ENCODE data around the gene PLEKHD1. TPM values are rescaled to one million over a fixed set of nuclear protein-coding genes. Genes with fewer than 3 reads are reported as not detected.

Gene PLEKHD1
- total RNA-seq, 1 donor from 2014 or later: not detected

DNA sequence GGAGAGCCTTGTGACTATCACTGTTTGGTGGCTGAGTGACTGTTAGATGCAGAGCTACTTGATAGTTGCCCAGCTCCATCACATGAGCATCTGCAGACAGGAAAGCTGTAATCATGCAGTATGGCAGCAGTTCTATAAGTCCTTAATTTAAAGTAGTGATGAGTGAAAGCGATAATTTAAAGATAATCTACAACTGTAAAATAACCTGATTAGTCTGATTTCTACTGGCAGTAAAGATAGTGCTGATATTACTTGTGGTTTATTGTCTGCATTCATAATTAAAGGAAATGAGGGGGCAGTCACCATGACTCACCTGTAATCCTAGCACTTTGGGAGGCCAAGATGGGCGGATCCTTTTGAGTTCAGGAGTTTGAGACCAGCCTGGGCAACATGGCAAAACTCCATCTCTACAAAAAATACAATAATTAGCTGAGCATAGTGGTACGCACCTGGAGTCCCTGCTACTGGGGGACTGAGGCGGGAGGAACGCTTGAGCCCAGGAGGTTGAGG, 41.2 kb upstream of the PLEKHD1 start:
- Histone ChIP-seq H3K79me2 (ENCODE audit: low read depth) (no peaks in the 10 kb centered on the region), H3K4me3 (no peak overlapping the region), H3K36me3 (no peaks in the 10 kb centered on the region), H3K27me3 (no peaks in the 10 kb centered on the region), H4K20me1 (ENCODE audit: low read depth) (no peaks in the 10 kb centered on the region), H3K9me3 (ENCODE audit: low read depth) (no peaks in the 10 kb centered on the region), H2AFZ (replicated peaks) (no peak overlapping the region), H3K9ac (no peak overlapping the region), H3K27ac (no peak overlapping the region), H3F3A (ENCODE audit: low read depth) (no peaks in the 10 kb centered on the region), H3K4me1 (no peaks in the 10 kb centered on the region), H3K4me2 (no peak overlapping the region)
- TF ChIP-seq EZH2 (IDR thresholded peaks at IDR 0.05) (no peak), EZH2phosphoT487 (IDR thresholded peaks at IDR 0.05) (no peak)
- TF ChIP-seq, protein P1, sequence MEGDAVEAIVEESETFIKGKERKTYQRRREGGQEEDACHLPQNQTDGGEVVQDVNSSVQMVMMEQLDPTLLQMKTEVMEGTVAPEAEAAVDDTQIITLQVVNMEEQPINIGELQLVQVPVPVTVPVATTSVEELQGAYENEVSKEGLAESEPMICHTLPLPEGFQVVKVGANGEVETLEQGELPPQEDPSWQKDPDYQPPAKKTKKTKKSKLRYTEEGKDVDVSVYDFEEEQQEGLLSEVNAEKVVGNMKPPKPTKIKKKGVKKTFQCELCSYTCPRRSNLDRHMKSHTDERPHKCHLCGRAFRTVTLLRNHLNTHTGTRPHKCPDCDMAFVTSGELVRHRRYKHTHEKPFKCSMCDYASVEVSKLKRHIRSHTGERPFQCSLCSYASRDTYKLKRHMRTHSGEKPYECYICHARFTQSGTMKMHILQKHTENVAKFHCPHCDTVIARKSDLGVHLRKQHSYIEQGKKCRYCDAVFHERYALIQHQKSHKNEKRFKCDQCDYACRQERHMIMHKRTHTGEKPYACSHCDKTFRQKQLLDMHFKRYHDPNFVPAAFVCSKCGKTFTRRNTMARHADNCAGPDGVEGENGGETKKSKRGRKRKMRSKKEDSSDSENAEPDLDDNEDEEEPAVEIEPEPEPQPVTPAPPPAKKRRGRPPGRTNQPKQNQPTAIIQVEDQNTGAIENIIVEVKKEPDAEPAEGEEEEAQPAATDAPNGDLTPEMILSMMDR (IDR thresholded peaks at IDR 0.05): no peak
- H3K4me1 Mint-ChIP-seq: no peaks in the 10 kb centered on the region
- H3K36me3 Mint-ChIP-seq: peaks cover 14% of the 10 kb centered on the region
- H3K27me3 Mint-ChIP-seq (ENCODE audit: insufficient read depth, low read depth): no peaks in the 10 kb centered on the region
- no peak overlapping the region for H3K4me3 Mint-ChIP-seq
- DNase-seq (ENCODE audit: low spot score): no peak
- H3K9me3 Mint-ChIP-seq: no peaks in the 10 kb centered on the region
- no peak overlapping the region for H3K27ac Mint-ChIP-seq

DNA sequence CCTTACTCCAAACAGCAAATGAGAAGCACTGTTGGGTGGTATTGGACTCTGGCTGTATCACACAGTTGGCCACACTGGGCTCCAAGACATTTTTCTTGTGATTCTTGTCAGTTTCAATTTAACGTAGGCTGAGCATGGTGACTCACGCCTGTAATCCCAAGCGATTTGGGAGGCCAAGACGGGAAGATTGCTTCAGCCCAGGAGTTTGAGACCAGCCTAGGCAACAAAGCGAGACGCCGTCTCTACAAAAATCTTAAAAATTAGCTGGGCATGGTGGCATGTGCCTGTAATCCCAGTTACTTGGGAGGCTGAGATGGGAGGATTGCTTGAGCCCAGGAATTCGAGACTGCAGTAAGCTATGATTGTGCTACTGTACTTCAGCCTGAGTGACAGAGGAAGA, 35.3 kb upstream of the PLEKHD1 start:
- Histone ChIP-seq H3K9me3 (ENCODE audit: low read depth) (no peaks in the 10 kb centered on the region), H3K36me3 (no peaks in the 10 kb centered on the region), H3K27ac (no peak overlapping the region), H3F3A (ENCODE audit: low read depth) (no peaks in the 10 kb centered on the region), H3K4me2 (no peak overlapping the region), H2AFZ (replicated peaks) (no peak overlapping the region), H3K79me2 (ENCODE audit: low read depth) (no peaks in the 10 kb centered on the region), H3K27me3 (no peaks in the 10 kb centered on the region), H4K20me1 (ENCODE audit: low read depth) (peaks cover 3% of the 10 kb centered on the region), H3K4me3 (no peak overlapping the region), H3K9ac (no peak overlapping the region), H3K4me1 (no peaks in the 10 kb centered on the region)
- Mint-ChIP-seq H3K36me3 (peaks cover 7% of the 10 kb centered on the region), H3K9me3 (no peaks in the 10 kb centered on the region), H3K27me3 (ENCODE audit: insufficient read depth, low read depth) (no peaks in the 10 kb centered on the region), H3K27ac (no peak overlapping the region), H3K4me1 (no peaks in the 10 kb centered on the region), H3K4me3 (no peak overlapping the region)
- TF ChIP-seq EZH2 (IDR thresholded peaks at IDR 0.05) (no peak), EZH2phosphoT487 (IDR thresholded peaks at IDR 0.05) (no peak)
- TF ChIP-seq, protein P1 (IDR thresholded peaks at IDR 0.05): no peak
- no peak for DNase-seq (ENCODE audit: low spot score)

DNA sequence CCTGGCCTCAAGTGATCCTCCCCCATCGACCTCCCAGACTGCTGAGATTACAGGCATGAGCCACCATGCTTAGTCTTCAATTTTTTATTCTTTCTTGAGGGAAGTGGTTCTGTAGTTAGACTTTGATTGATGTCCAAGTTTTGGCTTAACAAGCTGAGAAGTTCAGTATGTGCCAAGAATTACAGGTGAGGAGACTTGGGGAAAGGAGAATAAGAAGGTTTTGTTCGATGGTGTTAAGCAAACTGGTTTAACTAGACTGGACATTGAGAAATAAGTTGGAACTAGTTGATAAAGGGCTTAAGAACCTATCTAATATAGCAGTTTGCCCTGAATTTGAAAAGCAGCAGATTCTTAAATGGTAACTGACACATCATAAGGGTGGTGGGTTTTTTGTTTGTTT, 32.6 kb upstream of the PLEKHD1 start:
- no peaks in the 10 kb centered on the region for H3F3A ChIP-seq (ENCODE audit: low read depth)
- Mint-ChIP-seq H3K27ac (no peak overlapping the region), H3K4me1 (no peaks in the 10 kb centered on the region), H3K27me3 (ENCODE audit: insufficient read depth, low read depth) (no peaks in the 10 kb centered on the region), H3K4me3 (no peak overlapping the region), H3K36me3 (peaks cover 4% of the 10 kb centered on the region), H3K9me3 (no peaks in the 10 kb centered on the region)
- H3K9me3 ChIP-seq (ENCODE audit: low read depth): no peaks in the 10 kb centered on the region
- H3K4me1 ChIP-seq: no peaks in the 10 kb centered on the region
- no peak for DNase-seq (ENCODE audit: low spot score)
- H3K27me3 ChIP-seq: no peaks in the 10 kb centered on the region
- H4K20me1 ChIP-seq (ENCODE audit: low read depth): peaks cover 3% of the 10 kb centered on the region
- H3K4me3 ChIP-seq: no peak overlapping the region
- H3K9ac ChIP-seq: no peak overlapping the region
- H3K27ac ChIP-seq: no peak overlapping the region
- H3K36me3 ChIP-seq: no peaks in the 10 kb centered on the region
- TF ChIP-seq EZH2 (IDR thresholded peaks at IDR 0.05): no peak
- no peak for TF ChIP-seq EZH2phosphoT487 (IDR thresholded peaks at IDR 0.05)
- TF ChIP-seq, protein P1 (IDR thresholded peaks at IDR 0.05): no peak
- no peaks in the 10 kb centered on the region for H3K79me2 ChIP-seq (ENCODE audit: low read depth)
- H3K4me2 ChIP-seq: no peak overlapping the region
- no peak overlapping the region for H2AFZ ChIP-seq (replicated peaks)

Data from neural progenitor cell (in vitro differentiated cells).